Left cardiac atrium (tissue), 4 donors: ENCODE results near the gene PPP1R16B. TPM values are rescaled to one million over a fixed set of nuclear protein-coding genes. Genes with fewer than 3 reads are reported as not detected.

ENCODE experiments used
- ATAC-seq, 2 donors: fragments of 200-7000 bp; cut with Tn5 transposase; one replicate each; pipeline ENCODE4 v1.9.1; 2020; ENCODE audit warnings: mild to moderate bottlenecking in 2 of 2, moderate library complexity in 2 of 2
- DNase-seq: peaks from one replicate; pipeline ENCODE4 v3.0.0-alpha.2; 2020
- intact Hi-C, 2 donors: fragments of 100-400 bp; cut with DNase I; formaldehyde crosslinking; loops; one replicate each; pipeline versions ENCODE4 v1.14.1 to v1.15.1; 2022 to 2023
- total RNA-seq, 2 donors: library from RNA; stranded (reverse); fragmentation: NEBNext Ultra II Directional; extraction: Animal tissue kit (Norgen Biotek cat#: 25700); gene quantifications; one replicate each; pipeline ENCODE4 v1.2.1, GENCODE V29; 2021
- donor health status: DM: no; HTN: yes; CAD: no.
- donor health status: DM: no; HTN: yes; CAD: no; lungs with severe emphysema.
- donor health status: DM: yes; HTN: yes; CAD: no.
- donor health status: Dilated cardiomyopathy.

The PPP1R16B gene
- total RNA-seq, 2 donors from 2014 or later: 5.4 to 7.7 TPM

DNA sequence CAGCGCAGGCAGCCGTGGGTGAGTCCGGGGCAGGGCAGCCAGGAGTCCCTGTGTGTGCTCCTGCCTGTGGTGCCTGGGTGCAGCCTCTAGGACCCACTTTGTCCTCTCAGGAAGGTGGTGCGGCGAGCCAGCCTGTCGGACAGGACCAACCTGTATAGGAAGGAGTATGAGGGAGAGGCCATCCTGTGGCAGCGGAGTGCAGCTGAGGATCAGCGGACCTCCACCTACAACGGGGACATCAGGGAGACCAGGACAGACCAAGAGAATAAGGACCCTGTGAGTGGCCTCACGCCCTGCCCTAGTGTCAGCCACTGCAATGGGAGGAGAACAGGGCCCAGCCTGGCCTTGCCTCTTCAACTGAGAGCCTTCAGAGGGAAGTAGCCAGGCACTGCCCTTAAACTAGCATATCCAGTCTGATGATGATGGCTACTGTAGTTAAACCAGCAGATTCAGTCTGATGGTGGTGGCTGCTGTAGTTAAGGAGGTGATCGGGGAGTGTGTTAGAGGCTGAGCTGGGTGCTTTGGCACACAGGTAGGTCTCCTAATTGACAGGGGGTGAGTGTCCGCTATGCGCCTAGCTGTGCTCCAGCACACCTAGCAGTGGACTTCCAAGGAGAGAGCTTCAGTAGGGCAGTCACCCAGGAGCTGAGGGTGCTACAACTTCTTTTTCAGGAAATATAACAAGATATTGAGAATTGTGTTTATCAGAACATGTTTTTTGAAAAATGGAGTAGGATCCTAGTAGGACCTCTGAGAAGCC, 102.6 kb downstream of the PPP1R16B start:
- intact Hi-C loops: no loop called here
- DNase-seq (no peak), ATAC-seq (no peak)

DNA sequence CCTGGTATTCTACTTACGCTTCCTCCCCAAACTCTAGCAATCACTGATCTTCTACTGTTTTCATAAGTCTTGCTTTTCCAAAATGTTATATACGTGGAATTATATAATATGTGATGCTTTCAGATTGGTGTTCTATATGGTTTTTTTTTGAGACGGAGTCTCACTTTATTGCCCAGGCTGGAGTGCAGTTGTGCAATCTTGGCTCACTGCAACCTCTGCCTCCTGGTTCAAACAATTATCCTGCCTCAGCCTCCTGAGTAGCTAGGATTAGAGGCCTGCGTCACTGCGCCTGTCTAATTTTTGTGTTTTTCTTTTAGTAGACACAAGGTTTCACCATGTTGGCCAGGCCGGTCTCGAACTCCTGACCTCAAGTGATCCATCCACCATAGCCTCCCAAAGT, 109.9 kb downstream of the PPP1R16B start:
- no peak for DNase-seq
- intact Hi-C loops: no loop called here
- ATAC-seq: no peak

DNA sequence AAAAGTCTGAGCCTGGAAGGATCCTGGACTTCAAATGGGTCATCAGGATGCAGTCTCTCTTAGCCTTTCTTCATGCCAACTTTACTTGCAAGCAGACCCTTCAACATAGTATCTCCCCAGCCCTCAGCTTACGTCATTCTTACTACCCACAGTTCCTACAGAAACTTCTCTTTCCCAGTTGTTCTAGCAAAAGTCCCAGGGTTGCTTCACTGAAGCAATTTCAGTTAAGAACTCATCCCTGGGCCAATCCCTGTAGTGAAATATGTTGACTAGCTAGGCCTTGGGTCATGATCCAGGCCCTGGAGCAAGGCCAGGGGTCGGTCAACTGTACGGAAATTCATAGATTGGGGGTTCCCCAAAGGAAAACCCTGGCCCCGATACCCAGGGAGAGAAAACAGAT, 112.2 kb downstream of the PPP1R16B start:
- intact Hi-C loops: no loop called here
- no peak for DNase-seq
- ATAC-seq: no peak

DNA sequence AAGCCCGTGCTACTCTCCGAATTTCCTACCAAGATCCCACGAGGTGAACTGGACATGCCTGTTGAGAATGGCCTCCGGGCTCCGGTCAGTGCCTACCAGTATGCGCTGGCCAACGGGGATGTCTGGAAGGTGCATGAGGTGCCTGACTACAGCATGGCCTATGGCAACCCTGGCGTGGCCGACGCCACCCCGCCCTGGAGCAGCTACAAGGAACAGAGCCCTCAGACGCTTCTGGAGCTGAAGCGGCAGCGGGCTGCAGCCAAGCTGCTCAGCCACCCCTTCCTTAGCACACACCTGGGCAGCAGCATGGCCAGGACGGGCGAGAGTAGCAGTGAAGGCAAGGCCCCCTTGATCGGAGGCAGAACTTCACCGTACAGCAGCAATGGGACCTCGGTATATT, 112.7 kb downstream of the PPP1R16B start:
- ATAC-seq (no peak), DNase-seq (no peak)
- intact Hi-C loops: no loop called here

DNA sequence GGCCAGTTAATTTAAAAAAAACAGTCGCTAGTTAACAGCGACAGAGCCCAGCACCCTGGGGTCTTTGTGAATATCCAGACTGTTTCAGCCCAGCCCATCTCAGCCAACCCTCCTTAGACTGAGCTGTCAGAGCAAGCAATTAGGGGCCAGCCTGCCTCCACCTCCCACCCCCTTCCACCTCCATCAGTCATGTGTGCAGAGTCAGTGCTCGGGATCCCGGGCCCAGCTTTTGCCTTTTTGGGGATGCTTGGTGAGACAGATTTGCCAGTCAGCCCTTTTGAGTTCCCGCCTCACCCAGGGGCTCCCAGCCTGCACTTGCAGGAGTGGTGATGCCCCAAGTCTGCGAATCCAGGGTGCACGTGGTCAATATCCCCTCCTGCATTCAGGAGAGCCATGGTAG, 114.2 kb downstream of the PPP1R16B start:
- intact Hi-C loops: no loop called here
- no peak for ATAC-seq
- no peak for DNase-seq

DNA sequence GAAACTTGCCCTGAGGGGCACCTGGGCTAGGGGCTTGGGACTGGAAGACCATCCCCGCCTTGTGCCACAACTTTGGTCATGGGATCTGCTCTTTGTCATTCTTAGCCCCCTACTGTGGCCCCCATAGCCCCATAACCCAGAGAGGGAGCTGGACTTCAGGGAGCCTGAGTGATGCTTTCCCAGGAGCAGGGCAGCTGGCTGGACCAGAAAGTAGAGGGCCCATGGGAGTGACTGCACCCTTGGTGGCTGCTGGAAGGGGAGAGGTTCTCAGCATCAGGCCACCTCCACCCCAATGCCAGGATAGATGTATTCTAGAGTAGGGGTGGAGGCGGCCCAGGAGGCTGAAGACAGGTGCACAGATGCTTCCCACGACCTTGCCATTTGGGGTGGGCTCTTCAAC, 114.9 kb downstream of the PPP1R16B start:
- ATAC-seq: no peak
- no peak for DNase-seq
- intact Hi-C loops: no loop called here

DNA sequence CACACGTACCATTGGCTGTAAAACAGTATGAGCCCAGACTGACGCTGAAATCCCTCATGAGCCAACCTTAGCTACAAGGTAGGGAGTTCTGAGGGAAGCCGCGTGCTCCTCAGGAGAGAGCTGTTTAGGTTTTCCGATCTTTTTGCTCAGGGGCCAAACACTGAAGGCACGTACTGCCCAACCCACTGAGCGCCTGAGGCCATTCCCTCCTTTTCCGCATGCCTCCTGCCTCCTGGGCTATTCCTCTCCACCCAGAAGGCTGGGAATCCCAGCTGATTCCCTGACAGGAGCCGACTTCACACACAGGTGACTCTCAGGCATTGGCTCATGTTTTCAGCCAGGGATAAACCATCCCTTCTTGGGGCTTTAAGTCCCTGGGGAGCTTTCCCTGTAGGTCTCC, 115.4 kb downstream of the PPP1R16B start:
- DNase-seq (no peak), ATAC-seq (no peak)
- intact Hi-C loops: no loop called here

DNA sequence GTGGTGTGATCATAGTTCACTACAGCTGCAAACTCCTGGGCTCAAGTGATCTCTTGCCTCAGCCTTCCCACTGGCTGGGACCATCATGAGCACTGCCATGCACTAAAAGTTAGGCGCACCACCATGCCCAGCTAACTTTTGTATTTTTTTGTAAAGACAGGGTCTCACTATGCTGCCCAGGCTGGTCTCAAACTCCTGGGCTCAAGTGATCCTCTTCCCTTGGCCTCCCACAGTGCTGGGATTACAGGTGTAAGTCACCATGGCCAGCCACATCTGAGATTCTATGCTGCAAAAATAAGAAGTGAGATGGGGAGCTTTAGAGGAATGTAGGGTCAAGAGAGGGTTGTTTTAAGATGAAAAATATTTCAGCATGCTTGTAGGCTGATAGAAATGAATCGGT, 119.2 kb downstream of the PPP1R16B start:
- ATAC-seq (no peak), DNase-seq (no peak)
- intact Hi-C loops: loop anchor here in 1 of 2 donors (5.0 kb wide), 1 partner anchor 123 kb away; no protein-coding TSS in a partner anchor

DNA sequence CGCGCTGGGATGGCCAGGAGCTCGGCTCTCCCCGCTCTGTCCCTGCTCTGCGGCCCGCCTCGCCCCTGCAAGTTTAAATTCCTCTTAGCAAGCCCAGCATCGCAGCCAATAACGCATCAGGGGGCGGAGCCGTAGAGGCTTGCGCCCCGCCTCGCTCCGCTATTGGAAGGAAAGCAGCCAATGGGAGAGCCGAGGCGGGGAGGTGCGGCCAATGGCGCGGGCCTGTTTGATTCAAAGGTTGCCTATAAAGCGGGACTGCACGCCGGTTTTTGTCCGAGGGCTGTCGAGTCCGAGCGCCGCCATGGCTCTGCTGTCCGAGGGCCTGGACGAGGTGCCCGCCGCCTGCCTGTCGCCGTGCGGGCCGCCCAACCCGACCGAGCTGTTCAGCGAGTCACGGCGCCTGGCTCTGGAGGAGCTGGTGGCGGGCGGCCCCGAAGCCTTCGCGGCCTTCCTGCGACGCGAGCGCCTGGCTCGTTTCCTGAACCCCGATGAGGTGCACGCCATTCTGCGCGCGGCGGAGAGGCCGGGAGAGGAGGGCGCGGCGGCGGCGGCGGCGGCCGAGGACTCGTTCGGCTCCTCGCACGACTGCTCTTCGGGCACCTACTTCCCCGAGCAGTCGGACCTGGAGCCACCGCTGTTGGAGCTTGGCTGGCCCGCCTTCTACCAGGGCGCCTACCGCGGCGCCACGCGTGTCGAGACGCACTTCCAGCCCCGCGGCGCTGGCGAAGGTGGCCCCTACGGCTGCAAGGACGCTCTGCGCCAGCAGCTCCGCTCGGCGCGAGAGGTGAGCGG, 120.8 kb downstream of the PPP1R16B start, which contains the start of gene FAM83D:
Gene FAM83D (plus strand): TSS at position 276 of the 792 bp plus-strand sequence. CDS start 26 bp downstream, at position 302.
- peak; percentile 95 for DNase-seq
- peak; percentile 98 to 99 for ATAC-seq
- intact Hi-C loops: loop anchor here (1.0 to 5.0 kb wide), 2 partner anchors 121 to 122 kb away; no protein-coding TSS in a partner anchor

DNA sequence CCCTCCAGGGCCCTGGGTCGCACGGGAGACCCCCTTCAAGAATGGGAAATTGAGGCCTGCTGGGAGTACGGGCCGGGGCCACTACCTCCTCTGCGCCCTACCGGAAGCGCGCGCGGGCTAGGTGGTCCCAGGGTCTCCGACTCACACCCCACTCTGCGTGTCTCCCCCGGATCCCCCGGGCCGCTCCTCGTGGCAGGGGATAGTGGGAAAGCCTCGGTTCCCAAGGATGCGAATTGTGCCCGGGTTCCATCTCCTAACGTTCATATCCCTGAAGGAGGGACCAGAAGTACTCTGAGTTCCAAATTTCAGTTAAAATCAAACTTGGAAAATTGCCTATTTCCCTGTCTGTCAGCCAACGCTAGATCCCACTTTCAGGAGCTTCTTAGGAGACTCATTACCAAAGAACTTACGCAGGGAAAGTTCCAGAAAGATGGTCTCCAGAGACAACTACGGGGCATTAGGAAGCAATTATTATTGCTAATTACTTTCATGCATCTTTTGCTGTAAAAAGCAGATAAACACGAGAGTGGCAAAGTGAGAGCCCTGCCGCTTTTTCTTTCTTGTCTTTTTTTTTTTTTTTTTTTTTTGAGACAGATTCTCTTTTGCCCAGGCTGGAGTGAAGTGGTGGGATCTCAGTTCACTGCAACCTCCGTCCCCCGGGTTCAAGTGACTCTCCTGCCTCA, 121.6 kb downstream of the PPP1R16B start:
- intact Hi-C loops: loop anchor here (1.0 to 5.0 kb wide), 2 partner anchors 120 to 121 kb away; no protein-coding TSS in a partner anchor
- DNase-seq (no peak), ATAC-seq (no peak)

DNA sequence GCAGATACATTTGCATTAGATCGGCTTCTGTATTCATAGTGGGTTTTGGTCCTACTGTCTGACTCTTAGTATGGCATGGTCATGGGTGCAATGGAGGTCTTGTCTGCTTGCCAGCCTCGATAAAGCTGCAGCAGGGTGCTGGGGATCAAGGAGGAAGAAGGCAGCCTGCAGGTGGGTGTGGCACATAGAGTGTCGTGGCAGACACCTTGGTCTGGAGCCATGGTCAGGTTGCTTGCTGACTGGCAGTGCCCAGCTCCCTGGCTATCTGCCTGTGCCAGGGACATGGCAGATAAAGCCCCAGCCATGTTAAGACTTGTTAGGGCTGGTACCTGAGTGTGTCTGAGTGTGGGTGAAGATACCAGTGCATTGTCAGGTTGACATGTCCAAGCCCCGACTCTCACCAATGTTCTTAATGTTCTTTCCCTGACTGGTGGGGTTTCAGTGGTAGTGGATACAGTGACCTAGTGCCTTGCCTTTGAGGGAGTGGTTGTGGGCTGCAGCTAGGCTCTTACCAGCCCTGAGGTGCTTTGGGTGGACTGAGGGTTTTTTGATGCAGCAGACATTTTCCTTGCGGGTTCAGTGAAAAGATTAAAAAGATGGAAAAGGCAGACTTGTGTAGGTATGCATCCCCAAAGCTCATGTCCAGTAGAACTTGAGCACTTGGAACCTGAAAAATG, 122.5 kb downstream of the PPP1R16B start:
- DNase-seq (no peak), ATAC-seq (no peak)
- intact Hi-C loops: loop anchor here in 1 of 2 donors (5.0 kb wide), 1 partner anchor 119 kb away; no protein-coding TSS in a partner anchor

DNA sequence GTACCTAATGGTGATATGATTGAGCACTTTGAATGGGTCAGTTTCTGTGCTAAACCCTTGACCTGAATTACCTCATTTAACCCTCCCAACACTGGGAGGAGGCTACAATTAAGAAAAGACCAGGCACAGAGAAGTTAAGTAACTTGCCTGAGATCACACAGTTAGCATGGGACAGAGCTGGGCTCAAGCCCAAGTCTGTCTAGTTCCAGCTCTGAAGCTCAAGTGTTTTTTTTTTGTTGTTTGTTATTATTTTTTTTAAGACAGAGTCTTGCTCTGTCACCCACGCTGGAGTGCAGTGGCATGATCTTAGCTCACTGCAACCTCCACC, 124.7 kb downstream of the PPP1R16B start:
- no peak for DNase-seq
- no peak for ATAC-seq
- intact Hi-C loops: no loop called here

DNA sequence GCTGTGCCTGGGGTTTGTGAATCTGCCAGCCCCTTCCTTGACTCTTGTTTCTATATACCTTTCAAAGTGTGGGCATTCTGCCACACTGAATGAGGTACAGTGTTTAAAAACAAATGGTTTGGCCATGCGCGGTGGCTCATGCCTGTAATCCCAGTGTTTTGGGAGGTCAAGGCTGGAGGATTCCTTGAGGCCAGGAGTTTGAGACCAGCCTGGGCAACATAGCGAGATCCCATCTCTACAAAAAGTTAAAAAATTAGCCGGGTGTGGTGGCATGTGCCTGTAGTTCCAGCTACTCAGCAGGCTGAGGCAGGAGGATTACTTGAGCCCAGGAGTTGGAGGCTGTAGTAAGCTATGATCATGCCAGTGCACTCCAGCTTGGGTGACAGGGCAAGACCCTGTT, 126.5 kb downstream of the PPP1R16B start:
- ATAC-seq: no peak
- intact Hi-C loops: no loop called here
- no peak for DNase-seq

DNA sequence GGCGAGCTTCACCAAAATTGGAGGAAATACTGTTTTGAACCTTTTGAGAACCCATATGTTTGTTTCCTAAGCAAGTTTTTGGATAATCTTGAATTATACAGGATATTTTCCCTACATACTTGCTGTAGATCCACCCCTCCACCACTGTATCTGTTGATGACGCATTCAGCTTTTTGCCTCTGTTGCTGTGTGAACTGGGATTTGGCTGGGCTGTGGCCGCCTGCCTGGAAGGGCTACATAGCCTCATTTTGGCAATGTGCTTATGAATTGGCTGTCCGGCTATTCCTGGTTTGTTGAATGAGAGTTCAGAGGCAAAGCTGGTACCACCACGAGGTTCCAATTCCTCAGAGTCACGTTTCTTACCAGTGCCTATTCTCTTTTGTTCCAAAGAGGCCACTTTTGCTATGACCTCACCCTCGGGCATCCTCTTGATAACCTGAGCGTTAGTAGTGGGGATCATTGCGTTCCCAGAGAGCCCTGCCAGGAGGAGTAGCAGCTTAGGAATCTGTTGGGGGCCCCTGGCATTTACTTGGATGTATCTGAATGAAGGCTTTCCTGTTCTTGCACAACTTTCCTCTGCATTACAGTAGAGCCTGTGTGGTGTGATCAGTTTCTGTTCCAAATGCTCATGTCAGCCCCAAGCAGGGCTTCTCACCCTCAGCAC, 127.1 kb downstream of the PPP1R16B start:
- intact Hi-C loops: no loop called here
- peak; percentile 33 for DNase-seq
- ATAC-seq: peak; percentile 53 to 58

DNA sequence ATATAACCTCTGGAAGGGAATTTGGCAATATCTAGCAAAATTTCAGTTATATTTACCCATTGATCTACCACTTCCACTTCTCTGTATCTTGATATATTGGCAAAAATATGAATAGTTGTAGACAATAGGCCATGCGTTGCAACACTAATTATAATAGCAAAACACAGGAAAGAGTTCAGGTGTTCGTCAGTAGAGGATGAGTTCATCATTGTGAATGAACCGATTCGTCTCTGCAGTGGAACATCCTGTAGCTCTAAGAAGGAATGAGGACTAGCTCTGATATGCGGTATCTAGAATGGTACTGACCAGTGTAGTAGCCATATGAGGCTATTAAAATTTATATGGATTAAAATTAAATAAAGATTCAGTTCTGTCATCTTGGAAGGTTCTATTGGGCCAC, 129.0 kb downstream of the PPP1R16B start:
- no peak for DNase-seq
- no peak for ATAC-seq
- intact Hi-C loops: no loop called here

DNA sequence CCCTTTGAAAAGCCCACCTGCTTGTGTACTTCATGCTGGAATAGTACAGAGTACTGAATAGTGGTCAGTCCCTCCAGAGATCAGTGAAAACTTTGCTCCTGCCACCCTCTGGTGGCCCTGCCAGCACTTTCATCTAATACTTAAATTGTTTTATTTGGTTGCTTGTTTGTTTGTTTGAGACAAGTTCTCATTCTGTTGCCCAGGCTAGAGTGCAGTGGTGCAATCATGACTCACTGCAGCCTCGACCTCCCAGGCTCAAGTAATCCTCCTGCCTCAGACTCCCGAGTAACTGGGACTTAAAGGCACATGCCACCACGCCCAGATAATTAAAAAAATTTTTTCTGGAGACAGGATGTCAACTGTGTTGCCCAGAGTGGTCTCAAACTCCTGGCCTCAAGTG, 129.8 kb downstream of the PPP1R16B start:
- intact Hi-C loops: no loop called here
- ATAC-seq: no peak
- no peak for DNase-seq

DNA sequence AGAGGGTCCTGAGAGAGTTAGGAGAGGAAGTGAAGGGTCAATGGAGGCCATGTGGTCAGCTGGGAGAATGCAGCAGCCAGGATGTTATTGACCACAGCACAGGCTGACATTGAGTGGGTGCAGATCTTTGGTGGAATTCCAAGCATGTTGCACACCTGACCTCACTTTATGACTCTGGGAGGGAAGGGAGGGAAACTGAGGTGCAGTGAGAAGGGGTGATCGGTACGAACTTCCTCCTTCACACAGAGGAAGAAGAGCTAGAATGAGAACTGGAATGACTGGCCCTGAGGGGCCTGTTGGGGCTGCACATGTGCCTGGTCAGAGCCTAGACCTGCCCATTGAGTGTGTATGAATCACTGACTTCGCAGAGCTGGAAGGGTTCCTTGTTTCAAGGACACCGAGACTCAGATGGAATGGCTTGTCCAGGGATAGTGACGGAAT, 130.5 kb downstream of the PPP1R16B start:
- intact Hi-C loops: no loop called here
- no peak for ATAC-seq
- DNase-seq: no peak

DNA sequence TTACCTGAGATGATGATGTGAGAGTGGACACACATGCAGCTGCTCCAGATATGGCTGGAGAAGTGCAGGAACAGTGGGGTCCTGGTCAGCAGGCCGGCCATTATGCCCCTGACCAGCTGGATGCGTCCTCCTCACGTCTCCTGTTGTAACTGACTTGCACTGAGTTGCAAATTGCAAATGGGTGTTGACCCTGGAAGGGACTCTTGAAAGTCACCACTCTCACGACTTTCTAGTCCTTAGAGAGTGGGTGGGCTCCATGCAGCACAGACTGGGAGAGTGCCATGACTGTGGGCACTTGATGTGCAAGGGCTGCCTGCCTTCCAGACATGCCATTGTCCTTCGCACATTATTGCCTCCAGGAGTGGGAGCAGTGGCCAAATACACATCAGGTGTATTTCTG, 131.5 kb downstream of the PPP1R16B start:
- ATAC-seq: no peak
- intact Hi-C loops: no loop called here
- DNase-seq: no peak

DNA sequence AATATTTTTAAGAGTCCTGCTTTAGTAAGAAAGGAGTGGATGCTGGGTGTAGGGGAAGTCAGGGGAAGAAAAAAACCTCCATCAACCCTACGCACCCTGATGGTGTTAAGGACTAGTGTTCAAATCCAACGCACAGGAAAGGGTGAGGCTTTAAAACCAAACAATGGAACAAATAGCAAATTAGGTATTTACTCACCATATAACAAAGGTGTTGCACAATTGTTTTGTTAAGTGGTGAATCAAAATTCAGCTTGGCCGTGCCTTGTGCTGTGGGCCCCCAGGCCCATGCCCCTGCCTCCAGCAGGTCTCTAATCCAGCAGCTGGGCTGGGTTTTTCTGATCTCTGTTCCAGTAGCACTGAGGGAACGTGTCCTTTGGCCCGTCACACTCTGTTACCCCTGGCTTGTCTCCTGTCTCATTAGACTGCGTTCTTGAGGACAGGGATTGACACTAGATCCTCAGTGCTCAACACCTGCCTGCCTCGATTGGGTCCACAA, 132.5 kb downstream of the PPP1R16B start:
- intact Hi-C loops: no loop called here
- DNase-seq: no peak

More for the DNA sequence above, 132.5 kb downstream of the PPP1R16B start:
- no peak for ATAC-seq
